ENCODE measurements around the gene TMEM51. TPM values are rescaled to one million over a fixed set of nuclear protein-coding genes. Genes with fewer than 3 reads are reported as not detected.

Gene TMEM51
- polyA plus RNA-seq, 1 donor from 2014 or later, result 1.7 TPM

DNA sequence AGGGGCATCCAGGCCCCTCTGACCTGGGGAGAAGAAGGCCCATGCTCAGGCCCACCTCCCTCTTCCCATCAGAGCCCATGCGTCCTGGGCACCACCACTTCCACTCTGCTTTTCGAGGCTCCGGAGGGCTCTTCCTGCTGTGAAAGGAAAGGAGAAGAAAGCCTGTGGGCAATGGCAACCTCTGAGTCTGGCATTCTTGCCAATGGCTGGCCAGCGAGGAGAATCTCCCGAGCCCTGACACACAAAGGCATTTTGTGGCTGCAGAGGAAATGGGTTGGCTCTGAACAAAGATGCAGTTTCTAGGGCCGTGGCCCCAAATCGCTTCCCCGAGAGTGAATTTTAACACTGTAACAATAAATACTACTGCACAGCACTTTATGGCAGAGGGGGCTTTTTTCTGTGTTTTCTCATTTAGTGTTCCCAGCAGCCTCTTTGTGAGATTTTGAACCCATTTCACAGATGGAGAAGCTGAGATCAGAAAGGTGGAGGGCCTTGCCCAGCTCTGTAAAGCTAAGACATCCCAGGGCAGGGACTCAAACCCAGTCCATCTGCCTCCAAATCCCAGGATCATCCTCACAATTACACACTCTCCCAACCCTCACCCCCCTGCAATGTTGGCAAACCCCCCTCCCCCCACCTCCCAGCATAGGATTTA is 35.7 kb upstream of the TMEM51 start:
- Histone ChIP-seq H2AFZ (ENCODE audit: low read depth, low read length) (no peak overlapping the region), H3K27me3 (ENCODE audit: insufficient read depth, low read depth, low read length) (no peaks in the 10 kb centered on the region), H3K36me3 (ENCODE audit: insufficient read depth, low read length) (no peaks in the 10 kb centered on the region), H3K4me3 (ENCODE audit: low read length) (no peak overlapping the region), H3K9me3 (ENCODE audit: low read length) (no peaks in the 10 kb centered on the region), H3K4me2 (ENCODE audit: low read length) (no peak overlapping the region), H3K27ac (ENCODE audit: low read length) (no peak overlapping the region), H4K20me1 (ENCODE audit: insufficient read depth) (no peaks in the 10 kb centered on the region), H3K9ac (ENCODE audit: low read length) (no peak overlapping the region), H3K79me2 (replicated peaks; ENCODE audit: insufficient read depth, low read length) (no peaks in the 10 kb centered on the region), H3F3A (ENCODE audit: insufficient read depth, low read length, poor library complexity, severe bottlenecking) (no peaks in the 10 kb centered on the region), H3K9me2 (ENCODE audit: insufficient read depth, low read length) (no peaks in the 10 kb centered on the region)
- TF ChIP-seq, protein P1, sequence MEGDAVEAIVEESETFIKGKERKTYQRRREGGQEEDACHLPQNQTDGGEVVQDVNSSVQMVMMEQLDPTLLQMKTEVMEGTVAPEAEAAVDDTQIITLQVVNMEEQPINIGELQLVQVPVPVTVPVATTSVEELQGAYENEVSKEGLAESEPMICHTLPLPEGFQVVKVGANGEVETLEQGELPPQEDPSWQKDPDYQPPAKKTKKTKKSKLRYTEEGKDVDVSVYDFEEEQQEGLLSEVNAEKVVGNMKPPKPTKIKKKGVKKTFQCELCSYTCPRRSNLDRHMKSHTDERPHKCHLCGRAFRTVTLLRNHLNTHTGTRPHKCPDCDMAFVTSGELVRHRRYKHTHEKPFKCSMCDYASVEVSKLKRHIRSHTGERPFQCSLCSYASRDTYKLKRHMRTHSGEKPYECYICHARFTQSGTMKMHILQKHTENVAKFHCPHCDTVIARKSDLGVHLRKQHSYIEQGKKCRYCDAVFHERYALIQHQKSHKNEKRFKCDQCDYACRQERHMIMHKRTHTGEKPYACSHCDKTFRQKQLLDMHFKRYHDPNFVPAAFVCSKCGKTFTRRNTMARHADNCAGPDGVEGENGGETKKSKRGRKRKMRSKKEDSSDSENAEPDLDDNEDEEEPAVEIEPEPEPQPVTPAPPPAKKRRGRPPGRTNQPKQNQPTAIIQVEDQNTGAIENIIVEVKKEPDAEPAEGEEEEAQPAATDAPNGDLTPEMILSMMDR (IDR thresholded peaks at IDR 0.05; ENCODE audit: poor library complexity, severe bottlenecking), result no peak
- TF ChIP-seq SMC3 (conservative IDR thresholded peaks at IDR 0.05; ENCODE audit: poor library complexity) (no peak), POLR2AphosphoS5 (IDR thresholded peaks at IDR 0.05) (no peak), EP300 (conservative IDR thresholded peaks at IDR 0.05; ENCODE audit: poor library complexity, severe bottlenecking) (no peak), RAD21 (conservative IDR thresholded peaks at IDR 0.05) (no peak), TAF1 (IDR thresholded peaks at IDR 0.05; ENCODE audit: low read depth) (no peak), EZH2 (IDR thresholded peaks at IDR 0.05; ENCODE audit: borderline replicate concordance, insufficient read depth, low read length, poor library complexity, severe bottlenecking) (no peak), MXI1 (conservative IDR thresholded peaks at IDR 0.05; ENCODE audit: poor library complexity, severe bottlenecking) (no peak)
- TF ChIP-seq, protein P2, sequence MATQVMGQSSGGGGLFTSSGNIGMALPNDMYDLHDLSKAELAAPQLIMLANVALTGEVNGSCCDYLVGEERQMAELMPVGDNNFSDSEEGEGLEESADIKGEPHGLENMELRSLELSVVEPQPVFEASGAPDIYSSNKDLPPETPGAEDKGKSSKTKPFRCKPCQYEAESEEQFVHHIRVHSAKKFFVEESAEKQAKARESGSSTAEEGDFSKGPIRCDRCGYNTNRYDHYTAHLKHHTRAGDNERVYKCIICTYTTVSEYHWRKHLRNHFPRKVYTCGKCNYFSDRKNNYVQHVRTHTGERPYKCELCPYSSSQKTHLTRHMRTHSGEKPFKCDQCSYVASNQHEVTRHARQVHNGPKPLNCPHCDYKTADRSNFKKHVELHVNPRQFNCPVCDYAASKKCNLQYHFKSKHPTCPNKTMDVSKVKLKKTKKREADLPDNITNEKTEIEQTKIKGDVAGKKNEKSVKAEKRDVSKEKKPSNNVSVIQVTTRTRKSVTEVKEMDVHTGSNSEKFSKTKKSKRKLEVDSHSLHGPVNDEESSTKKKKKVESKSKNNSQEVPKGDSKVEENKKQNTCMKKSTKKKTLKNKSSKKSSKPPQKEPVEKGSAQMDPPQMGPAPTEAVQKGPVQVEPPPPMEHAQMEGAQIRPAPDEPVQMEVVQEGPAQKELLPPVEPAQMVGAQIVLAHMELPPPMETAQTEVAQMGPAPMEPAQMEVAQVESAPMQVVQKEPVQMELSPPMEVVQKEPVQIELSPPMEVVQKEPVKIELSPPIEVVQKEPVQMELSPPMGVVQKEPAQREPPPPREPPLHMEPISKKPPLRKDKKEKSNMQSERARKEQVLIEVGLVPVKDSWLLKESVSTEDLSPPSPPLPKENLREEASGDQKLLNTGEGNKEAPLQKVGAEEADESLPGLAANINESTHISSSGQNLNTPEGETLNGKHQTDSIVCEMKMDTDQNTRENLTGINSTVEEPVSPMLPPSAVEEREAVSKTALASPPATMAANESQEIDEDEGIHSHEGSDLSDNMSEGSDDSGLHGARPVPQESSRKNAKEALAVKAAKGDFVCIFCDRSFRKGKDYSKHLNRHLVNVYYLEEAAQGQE (IDR thresholded peaks at IDR 0.05; ENCODE audit: borderline replicate concordance), result no peak

GRCh38 chr1:15118579-15118978 is 35.0 kb upstream of the TMEM51 start:
- Histone ChIP-seq H3K9ac (ENCODE audit: low read length) (no peak overlapping the region), H3K4me3 (ENCODE audit: low read length) (no peak overlapping the region), H4K20me1 (ENCODE audit: insufficient read depth) (no peaks in the 10 kb centered on the region), H3K9me2 (ENCODE audit: insufficient read depth, low read length) (no peaks in the 10 kb centered on the region), H3K27ac (ENCODE audit: low read length) (no peak overlapping the region), H3K9me3 (ENCODE audit: low read length) (no peaks in the 10 kb centered on the region), H3F3A (ENCODE audit: insufficient read depth, low read length, poor library complexity, severe bottlenecking) (no peaks in the 10 kb centered on the region), H3K79me2 (replicated peaks; ENCODE audit: insufficient read depth, low read length) (no peaks in the 10 kb centered on the region), H3K27me3 (ENCODE audit: insufficient read depth, low read depth, low read length) (no peaks in the 10 kb centered on the region), H2AFZ (ENCODE audit: low read depth, low read length) (no peak overlapping the region), H3K4me2 (ENCODE audit: low read length) (no peak overlapping the region), H3K36me3 (ENCODE audit: insufficient read depth, low read length) (no peaks in the 10 kb centered on the region)
- TF ChIP-seq, protein P1 (IDR thresholded peaks at IDR 0.05; ENCODE audit: poor library complexity, severe bottlenecking), result no peak
- TF ChIP-seq, protein P2 (IDR thresholded peaks at IDR 0.05; ENCODE audit: borderline replicate concordance), result no peak
- TF ChIP-seq RAD21 (conservative IDR thresholded peaks at IDR 0.05) (no peak), EP300 (conservative IDR thresholded peaks at IDR 0.05; ENCODE audit: poor library complexity, severe bottlenecking) (no peak), POLR2AphosphoS5 (IDR thresholded peaks at IDR 0.05) (no peak), TAF1 (IDR thresholded peaks at IDR 0.05; ENCODE audit: low read depth) (no peak), MXI1 (conservative IDR thresholded peaks at IDR 0.05; ENCODE audit: poor library complexity, severe bottlenecking) (no peak), EZH2 (IDR thresholded peaks at IDR 0.05; ENCODE audit: borderline replicate concordance, insufficient read depth, low read length, poor library complexity, severe bottlenecking) (no peak), SMC3 (conservative IDR thresholded peaks at IDR 0.05; ENCODE audit: poor library complexity) (no peak)
